T47D (cell line): Measurements from ENCODE around the gene FCHO2.
"Not testable (repeated sequence)": the region's sequence is repeated elsewhere in the genome, so short reads cannot be mapped to it uniquely, and the experiment has no call there.

ENCODE experiments used
- DNase-seq, 2 experiments: peaks; one replicate each; pipeline versions ENCODE4 v3.0.0 to v3.0.0-alpha.2; 2011 to 2012; ENCODE audit warnings: low read depth in 1 of 2, low spot score in 1 of 2
- JUND ChIP-seq: IDR thresholded peaks from 2 replicates; pipeline ENCODE4 v1.6.1; 2012; ENCODE audit warnings: low read depth
- in situ Hi-C: cut with HindIII; loops from 2 replicates; pipeline ENCODE4 v1.10.0; 2016; ENCODE audit warnings: low sequenced_read_pairs, low pct_unique_long_range_greater_than_20kb

FCHO2 gene

DNA sequence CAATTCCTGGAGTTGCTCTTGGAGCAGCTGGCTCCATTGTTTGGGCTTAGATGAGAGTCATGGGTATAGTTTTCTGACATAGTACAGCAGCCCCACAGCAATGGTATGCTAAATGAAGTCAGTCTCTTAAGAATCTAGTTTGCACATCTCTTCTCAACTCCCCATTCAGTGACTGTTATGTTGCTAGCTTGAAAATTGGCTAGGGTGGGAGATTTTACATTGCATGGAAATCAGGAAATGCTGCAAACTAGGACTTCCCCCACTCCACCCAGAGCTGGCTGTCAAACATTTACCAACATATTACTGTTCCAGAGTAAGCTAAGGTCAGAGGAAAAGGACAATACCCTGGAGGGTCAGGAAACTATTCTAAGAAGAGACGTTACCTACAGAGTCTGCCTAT lies 17.6 kb upstream of the FCHO2 start:
- no peak for TF ChIP-seq JUND
- DNase-seq, result peak in 1 of 2 experiments; percentile 27
- in situ Hi-C loops, result no loop called here

DNA sequence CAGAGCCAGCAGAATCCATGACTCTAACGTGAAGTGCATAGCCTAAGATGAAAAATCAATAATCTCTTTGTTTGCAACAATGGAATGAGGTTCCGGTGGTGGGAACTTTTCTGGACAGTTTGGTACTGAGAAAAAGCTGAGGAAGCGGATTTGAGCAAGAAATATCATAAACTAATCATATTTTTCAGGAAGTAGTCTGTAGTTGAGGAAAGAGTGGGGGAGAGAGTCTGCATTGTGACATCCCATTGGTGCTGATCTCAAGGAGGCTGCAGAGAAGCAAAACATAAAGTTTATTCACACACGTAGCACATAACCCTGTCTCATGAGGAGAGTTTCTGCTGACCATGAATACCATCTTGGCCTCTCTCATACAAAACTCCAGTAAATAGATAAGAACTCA lies 15.8 kb upstream of the FCHO2 start:
- in situ Hi-C loops, result no loop called here
- no peak for TF ChIP-seq JUND
- DNase-seq, result no peak

DNA sequence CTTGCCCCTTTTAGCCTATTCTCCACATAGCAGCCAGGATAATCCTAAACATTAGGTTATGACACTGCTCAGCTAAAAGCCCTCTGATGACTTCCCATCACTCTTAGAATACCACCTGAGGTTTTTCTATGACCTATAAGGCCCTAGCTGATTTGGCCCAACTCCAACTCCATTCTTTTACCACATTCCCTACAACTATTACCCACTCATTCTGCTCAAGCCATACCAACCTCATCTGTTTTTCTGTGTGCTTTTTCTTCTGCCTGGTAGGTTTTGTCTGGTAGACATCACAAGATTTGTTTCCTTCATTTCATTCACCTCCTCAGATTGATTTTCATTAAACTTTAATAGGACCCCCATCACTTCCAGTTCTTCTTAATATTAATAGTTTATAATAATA lies 12.5 kb upstream of the FCHO2 start:
- in situ Hi-C loops, result no loop called here
- no peak for TF ChIP-seq JUND
- DNase-seq, result no peak

DNA sequence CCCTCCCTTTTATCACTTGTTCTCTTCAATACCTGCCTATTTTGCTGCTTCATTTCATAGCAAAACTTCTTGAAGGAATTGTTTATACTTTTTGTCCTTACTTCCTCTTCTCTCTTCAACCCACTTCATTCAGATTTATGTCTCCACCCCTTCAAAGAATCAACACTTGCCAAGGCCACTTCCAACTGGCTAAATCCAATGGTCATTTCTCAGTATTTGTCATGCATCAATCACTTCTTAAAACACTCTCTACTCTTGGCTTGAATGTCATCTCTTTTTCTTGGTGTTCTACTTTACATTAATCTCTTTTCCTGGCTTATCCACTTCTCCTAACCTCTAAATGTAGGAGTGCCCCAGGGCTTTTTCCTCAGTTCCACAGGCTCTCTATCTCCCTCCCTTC lies 8.3 kb upstream of the FCHO2 start:
- no peak for DNase-seq
- in situ Hi-C loops, result no loop called here
- TF ChIP-seq JUND, result no peak

DNA sequence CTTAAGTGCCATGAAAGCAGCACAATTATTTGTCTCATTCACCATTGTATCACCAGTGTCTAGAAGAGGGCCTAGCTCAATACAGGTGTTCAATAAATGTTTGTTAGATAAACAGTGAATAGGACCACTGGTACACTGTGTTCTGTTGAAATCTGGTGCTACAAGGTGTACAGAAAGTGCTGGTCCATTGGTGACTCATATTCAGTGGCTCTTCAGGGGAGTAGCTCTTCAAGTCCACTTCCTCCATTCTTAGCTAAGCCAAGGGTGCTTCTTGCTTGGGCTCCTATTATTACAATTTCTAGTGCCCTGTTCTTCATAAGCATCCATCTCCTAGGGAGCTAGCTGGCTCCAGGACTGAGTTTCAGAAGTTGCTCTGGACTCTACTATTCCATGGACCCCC lies 6.4 kb upstream of the FCHO2 start:
- in situ Hi-C loops, result no loop called here
- TF ChIP-seq JUND, result no peak
- no peak for DNase-seq

DNA sequence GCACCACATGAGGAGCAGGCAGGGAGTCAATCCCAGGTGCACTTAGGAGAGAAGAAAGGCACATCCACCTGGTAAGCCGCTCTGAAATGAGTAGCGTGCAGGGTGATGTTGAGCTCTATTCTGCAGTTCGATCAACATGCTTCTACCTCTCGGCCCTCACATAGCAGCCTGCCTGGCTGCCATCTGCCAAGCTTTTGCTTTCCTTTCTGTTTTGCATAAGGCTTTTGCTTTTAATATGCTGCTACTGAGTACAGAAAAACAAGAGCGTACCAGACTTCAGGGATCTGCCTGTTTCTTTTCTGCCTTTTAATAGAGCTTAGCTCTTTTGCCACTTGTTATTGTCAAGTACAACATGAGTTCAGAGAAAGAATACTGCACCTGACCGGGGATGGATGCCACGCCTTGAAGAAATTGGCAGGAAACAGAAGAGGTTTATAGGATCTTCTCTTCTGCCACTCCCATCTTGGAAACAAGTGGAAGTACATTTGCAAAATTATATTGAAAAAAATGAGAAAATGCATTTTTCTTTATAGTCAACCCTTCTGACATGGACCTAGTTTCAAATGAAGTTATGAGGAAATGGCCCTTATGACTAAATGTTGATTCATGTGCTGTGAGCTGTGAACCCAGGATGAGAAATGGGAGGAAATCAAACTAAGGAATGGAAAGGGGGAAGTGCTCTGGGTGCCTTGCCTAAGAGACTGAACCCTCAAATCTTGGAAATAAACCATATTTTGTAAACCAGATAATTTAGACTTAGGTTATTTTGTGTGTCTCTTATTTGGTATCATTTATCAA lies 4.0 kb upstream of the FCHO2 start:
- in situ Hi-C loops, result no loop called here
- no peak for TF ChIP-seq JUND
- no peak for DNase-seq

DNA sequence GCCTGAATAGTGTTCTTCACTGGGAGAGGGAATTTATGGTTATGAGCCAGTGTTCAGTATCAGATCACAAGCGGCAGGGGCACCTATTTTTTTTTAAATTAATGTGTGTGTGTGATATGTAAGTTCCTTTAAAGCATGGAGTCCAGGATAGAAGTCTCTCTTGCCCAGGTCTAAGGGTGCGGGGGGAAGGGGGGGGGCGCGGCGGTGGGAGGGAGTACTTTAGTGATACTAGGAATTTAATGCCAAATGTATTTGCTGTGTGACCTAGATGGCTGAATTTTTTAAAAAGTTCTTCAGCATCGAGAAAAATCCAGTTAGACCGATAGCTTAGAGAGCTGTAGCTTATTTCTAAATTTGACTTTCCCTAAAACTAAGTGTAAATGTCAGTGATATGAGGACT lies 1.5 kb upstream of the FCHO2 start:
- in situ Hi-C loops, result no loop called here
- no peak for DNase-seq
- TF ChIP-seq JUND, result no peak

DNA sequence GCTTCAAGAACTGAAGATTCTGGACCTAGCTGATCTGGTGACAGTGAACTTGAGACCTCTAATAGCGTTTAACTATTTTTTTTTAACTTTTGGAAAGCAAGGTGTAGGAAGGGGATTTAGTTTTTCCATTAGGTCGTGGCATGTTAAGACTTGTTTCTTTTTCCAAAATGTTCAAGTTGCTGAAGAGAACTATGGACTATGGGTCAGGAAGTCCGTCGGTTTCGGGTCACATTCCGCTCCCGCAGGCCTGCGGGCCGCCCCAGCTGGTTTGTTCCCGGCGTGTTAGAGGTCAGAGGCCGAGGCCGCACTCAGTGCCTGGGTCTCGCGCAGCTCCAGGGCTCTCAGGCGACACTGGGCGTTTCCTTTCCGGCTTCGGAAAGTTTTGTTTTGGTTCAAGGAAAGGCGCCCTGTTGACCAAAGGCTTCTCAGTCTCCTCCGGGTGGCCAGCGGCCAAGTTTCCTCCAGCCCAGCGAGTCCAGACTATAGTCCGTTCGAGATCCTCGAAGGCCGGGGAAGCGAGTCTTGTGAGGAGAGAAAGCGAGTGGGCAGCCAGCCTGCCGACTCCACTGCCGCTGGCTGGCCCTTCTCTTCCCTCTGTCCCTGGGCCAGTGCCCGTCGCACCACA lies 586 bp upstream of the FCHO2 start:
- in situ Hi-C loops, result no loop called here
- peak in 1 of 2 experiments; percentile 56 for DNase-seq
- no peak for TF ChIP-seq JUND

DNA sequence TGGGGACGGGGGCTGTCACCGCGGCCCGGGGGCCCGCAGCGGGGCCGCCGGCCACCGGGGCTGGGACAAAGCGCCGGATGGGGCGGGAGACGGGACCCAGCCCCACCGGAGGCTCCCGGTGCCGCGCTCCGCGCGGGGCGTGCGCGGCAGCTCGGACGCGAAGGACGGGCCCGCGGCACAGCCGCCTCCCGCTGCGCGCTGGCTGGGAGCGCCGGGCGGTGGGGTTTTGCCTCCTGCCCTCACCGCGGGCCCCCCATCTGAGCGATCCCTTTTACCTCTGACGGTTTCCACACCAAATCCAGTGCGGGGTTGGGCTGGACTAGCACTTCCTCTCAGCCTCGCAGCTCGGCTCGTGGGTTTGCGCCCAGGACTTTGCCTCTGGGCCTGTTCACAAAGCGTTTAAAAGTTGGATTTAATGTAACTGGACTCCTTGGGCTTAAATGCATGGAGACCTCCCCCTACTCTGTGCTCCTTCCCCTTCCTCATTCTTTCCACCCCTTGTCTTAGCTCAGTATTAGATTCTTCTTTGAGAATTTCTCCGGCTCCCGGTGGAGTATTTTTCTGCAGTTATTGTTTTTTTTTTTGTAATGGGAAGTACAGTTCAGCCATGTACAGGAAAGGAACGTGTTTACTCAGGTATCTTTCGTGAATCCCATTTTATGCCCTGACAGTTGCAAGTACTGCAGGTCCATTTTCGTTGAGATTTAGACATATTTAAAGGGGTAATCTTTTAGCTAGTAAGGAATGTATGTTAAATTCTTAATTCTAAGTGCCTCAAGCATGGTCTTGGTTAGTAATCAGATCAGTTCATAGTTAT lies 691 bp downstream of the FCHO2 start:
- DNase-seq, result peak; percentile 21 to 59
- in situ Hi-C loops, result no loop called here
- no peak for TF ChIP-seq JUND

DNA sequence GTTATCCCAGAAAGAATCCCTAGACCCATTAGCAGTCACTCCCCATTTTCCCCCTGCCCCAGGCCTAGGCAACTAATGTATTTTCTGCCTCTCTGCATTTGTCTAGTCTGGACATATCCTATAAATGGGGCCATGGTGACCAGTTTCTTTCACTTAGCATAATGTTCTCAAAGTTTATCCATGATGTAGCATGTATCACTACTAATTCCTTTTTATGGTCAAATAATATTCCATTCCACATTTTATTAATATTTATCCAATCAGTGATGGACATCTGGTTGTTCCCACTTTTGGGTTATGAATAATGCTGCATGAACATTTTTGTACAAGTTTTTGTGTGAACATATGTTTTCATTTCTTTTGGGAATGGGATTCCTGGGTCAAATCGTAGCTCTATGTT lies 1.5 kb downstream of the FCHO2 start:
- in situ Hi-C loops, result no loop called here
- no peak for TF ChIP-seq JUND
- DNase-seq, result no peak

DNA sequence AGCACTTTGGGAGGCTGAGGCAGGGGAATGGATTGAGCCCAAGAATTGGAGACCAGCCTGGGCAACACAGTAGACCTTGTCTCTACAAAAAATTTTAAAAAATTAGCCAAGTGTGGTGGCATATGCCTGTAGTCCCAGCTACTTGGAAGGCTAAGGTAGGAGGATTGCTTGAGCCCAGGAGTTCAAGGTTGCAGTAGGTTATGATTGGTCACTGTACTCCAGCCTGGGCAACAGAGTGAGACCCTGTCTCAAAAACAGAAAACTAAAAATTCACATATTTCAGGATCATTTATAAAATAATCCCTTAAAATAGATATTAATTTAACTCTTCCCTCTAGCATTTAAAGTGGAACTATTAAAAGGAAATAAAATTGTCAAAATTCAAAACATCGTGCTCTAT lies 3.4 kb downstream of the FCHO2 start:
- no peak for TF ChIP-seq JUND
- DNase-seq, result no peak
- in situ Hi-C loops, result no loop called here

DNA sequence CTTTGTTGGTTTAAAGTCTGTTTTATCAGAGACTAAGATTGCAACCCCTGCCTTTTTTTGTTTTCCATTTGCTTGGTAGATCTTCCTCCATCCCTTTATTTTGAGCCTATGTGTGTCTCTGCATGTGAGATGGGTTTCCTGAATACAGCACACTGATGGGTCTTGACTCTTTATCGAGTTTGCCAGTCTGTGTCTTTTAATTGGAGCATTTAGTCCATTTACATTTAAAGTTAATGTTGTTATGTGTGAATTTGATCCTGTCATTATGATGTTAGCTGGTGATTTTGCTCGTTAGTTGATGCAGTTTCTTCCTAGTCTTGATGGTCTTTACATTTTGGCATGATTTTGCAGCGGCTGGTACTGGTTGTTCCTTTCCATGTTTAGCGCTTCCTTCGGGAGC lies 18.6 kb downstream of the FCHO2 start:
- in situ Hi-C loops, DNase-seq: not testable (repeated sequence)

DNA sequence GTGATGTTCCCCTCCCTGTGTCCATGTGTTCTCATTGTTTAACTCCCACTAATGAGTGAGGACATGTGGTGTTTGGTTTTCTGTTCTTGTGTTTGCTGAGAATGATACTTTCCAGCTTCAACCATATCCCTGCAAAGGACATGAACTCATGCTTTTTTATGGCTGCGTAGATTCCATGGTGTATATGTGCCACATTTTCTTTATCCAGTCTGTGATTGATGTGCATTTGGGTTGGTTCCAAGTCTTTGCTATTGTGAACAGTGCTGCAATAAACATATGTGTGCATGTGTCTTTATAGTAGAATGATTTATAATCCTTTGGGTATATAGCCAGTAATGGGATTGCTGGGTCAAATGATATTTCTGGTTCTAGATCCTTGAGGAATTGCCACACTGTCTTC lies 21.0 kb downstream of the FCHO2 start:
- in situ Hi-C loops, DNase-seq: not testable (repeated sequence)
